NB4 (cell line): ENCODE data around the gene ZFP36L2.
A peak's percentile ranks its signal among the peaks of the same experiment; 100 is the strongest.

Source experiments
- DNase-seq: peaks from one replicate; pipeline ENCODE4 v3.0.0; 2010; ENCODE audit warnings: low read depth
- H3K4me3 ChIP-seq: one replicate; pipeline ENCODE4 v1.5.1; 2011; ENCODE audit warnings: mild to moderate bottlenecking, low read depth, low read length, moderate library complexity
- MYC ChIP-seq: IDR thresholded peaks from 2 replicates; pipeline ENCODE4 v1.6.1; 2011; ENCODE audit warnings: low read depth, low read length
- POLR2A ChIP-seq: IDR thresholded peaks from 2 replicates; pipeline ENCODE4 v1.6.1; 2011; ENCODE audit warnings: mild to moderate bottlenecking; ENCODE audit not compliant: insufficient read length; ENCODE audit errors: extremely low read depth
- TF ChIP-seq, protein P1 (sequence below): IDR thresholded peaks from 2 replicates; pipeline ENCODE4 v1.6.1; 2011; ENCODE audit warnings: low read depth, low read length
- TF ChIP-seq, protein P2 (sequence below): IDR thresholded peaks from one replicate; pipeline ENCODE4 v1.5.1; 2012; ENCODE audit warnings: low read depth, low read length

ZFP36L2 gene

DNA sequence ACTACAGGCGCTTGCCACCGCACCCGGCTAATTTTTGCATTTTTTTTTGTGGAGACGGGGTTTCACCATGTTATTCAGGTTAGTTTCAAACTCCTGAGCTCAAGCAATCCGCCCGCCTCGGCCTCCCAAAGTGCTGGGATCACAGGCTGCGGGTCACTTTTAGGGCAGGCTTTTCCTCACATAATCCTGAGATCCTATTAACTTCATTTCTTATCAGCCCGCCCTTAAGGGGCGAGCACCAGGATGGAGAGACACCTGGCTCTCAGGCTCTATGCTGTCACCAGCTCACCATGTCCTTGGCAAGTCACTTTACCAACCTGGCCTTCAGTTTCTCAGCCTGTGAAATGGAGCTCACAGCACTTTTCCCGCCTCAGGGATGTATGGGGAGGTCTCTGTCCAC lies 23.0 kb downstream of the ZFP36L2 start:
- no peak for TF ChIP-seq POLR2A
- TF ChIP-seq, protein P1, sequence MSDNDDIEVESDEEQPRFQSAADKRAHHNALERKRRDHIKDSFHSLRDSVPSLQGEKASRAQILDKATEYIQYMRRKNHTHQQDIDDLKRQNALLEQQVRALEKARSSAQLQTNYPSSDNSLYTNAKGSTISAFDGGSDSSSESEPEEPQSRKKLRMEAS, result no peak
- DNase-seq, result no peak
- no peak overlapping the region for H3K4me3 ChIP-seq

DNA sequence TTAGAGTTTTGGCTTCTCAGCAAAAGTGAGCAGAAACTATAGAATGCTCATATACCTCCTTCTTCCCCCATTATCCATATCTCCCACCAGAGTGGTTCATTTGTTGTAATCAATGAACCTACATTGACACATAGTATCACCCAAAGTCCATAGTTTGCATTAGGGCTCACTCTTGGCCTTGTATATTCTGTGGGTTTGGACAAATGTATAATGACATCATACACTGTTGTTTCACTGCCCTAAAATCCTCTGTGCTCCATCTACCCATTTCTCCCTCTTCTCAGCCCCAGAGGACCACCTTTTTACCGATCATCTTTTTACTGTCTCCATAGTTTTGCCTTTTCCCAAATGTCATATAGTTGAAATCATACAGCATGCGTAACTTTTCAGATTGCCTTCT lies 24.1 kb downstream of the ZFP36L2 start:
- no peak for DNase-seq
- TF ChIP-seq, protein P2, sequence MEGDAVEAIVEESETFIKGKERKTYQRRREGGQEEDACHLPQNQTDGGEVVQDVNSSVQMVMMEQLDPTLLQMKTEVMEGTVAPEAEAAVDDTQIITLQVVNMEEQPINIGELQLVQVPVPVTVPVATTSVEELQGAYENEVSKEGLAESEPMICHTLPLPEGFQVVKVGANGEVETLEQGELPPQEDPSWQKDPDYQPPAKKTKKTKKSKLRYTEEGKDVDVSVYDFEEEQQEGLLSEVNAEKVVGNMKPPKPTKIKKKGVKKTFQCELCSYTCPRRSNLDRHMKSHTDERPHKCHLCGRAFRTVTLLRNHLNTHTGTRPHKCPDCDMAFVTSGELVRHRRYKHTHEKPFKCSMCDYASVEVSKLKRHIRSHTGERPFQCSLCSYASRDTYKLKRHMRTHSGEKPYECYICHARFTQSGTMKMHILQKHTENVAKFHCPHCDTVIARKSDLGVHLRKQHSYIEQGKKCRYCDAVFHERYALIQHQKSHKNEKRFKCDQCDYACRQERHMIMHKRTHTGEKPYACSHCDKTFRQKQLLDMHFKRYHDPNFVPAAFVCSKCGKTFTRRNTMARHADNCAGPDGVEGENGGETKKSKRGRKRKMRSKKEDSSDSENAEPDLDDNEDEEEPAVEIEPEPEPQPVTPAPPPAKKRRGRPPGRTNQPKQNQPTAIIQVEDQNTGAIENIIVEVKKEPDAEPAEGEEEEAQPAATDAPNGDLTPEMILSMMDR, result no peak
- no peak for TF ChIP-seq MYC
- no peak for TF ChIP-seq POLR2A
- TF ChIP-seq, protein P1, result no peak
- H3K4me3 ChIP-seq, result no peak overlapping the region

DNA sequence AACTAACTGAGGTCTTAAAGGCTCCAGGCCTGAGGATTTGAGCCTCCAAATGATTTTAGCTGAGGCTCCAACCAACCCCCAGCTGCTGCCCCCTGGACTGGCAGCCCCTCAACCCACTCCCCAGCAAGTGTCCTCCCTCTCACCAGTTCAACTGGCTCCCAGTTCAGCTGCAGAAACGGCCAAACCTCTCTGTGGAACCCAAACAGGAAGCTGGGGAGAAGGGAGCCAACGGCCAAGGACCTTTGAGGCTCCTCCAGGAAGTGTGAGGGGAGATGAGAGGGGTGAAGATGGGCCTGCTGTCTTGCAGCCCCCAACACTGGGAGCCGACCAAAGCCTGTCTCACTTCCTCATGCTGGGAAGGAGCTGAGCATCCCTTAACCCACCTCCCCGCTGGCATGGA lies 24.9 kb downstream of the ZFP36L2 start:
- DNase-seq, result peak; percentile 96
- H3K4me3 ChIP-seq, result no peak overlapping the region
- TF ChIP-seq, protein P1, result no peak
- TF ChIP-seq POLR2A, result peak; percentile 20
- TF ChIP-seq, protein P2, result no peak
- no peak; the same call in 1 of the 2 replicates for TF ChIP-seq MYC

DNA sequence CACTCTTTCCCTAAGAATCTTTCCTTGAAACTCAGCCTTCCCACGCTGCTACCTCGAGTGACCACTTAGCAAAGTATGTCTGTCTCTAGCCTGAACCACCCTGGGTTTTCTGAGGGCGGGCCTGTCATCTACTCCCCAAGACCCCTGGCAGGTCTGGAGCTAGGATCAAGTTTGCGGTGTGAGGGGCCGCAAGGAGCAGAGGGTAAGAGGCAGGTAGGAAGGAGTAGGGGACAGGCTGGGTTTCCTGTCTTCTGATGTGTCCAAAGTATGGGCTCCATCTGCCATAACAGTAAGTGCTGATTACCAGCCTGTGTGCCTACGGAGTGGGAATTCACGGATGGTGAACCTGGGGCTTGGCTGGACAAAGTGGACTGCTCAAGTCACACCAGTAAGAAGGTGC lies 25.4 kb downstream of the ZFP36L2 start:
- no peak overlapping the region for H3K4me3 ChIP-seq
- TF ChIP-seq POLR2A (no peak), MYC (no peak)
- DNase-seq, result no peak

DNA sequence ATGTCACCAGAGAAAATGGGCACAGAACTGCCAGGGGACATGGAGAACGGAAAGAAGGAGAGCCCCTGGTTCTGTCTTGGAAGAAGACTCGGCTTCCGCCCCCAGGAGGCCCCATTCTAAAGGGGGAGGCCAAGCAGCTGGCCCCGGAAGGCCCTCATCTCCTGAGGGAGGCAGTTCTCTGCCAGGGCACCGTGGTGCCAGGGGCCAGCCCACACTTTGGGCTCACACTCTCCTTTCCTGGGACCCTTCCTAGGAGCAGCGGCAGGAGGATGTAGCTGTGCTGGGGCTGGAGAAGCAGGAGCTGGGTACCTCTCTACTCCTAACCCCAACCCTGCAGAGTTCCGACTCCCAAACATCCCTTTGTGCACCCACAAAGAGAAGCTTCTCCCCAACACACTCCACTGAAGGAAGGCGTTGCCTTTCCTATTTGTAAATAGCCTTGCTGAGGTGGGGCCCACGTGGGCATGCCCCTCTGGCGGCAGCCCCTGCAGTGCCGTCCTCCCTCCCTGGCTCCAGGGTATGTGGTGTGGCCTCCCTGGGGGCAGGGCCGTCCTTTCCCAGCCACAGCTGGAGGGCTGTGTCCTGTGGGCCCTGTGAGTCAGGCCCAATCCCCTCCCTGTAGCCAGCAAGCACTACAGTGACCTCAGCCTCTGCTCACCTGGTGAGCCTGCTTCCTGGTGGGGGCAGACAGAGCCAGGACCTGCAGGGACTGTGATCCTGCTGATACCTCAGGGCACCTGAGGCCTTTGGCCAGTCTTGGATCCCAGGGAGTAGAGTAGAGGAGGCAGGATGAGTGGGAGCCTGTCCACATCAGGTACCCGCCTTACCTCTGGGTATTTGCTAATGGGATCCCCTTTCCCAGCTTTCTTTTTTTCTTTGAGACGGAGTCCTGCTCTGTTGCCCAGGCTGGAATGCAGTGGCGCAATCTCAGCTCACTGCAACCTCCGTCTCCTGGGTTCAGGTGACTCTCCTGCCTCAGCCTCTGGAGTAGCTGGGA lies 26.6 kb downstream of the ZFP36L2 start:
- DNase-seq, result peak; percentile 87
- H3K4me3 ChIP-seq, result no peak overlapping the region
- TF ChIP-seq, protein P2, result no peak
- 0 out of 2 replicates have a peak, but pooled peaks have one; percentile 12 for TF ChIP-seq MYC

DNA sequence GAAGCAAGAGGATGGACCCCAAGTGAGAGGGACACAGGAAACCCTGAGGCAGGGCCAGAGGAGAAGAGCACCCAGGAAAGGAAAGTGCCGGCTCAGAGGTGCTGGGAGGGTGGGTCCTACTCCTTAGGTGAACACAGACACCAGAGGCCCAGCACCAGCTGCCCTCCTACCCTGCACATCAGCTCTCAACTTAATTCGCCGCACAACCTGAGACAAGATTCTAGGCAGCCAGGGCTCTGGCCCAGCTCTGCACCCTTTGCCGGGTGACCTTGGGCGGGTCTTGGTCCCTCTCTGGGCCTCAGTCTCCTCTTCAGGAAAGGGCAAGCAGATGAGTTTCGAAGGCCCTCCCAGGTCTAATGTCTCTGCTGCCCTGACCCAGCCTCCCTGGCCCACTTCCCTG lies 28.1 kb downstream of the ZFP36L2 start:
- TF ChIP-seq, protein P2, result no peak
- TF ChIP-seq POLR2A (no peak), MYC (no peak)
- TF ChIP-seq, protein P1, result no peak
- H3K4me3 ChIP-seq, result no peak overlapping the region
- no peak for DNase-seq

DNA sequence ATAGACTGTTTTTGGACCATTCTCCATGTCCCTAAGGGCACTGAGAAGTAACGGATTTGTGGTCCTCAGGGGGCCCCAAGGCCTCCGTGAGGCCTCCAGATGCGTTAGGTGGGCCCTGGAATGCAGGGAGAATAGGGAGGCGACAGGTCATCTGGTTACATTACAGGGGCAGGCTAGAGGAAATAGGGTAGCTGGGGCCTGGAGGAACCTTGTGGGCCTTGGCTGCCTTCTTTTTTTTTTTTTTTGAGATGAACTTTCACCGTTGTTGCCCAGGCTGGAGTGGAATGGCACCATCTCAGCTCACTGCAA lies 28.9 kb downstream of the ZFP36L2 start:
- TF ChIP-seq, protein P2, result no peak
- TF ChIP-seq POLR2A, result no peak
- no peak for TF ChIP-seq MYC
- TF ChIP-seq, protein P1, result no peak
- DNase-seq, result no peak
- H3K4me3 ChIP-seq, result no peak overlapping the region
